ENCODE results near the gene LARGE2.

Gene LARGE2

GRCh38 chr11:45930951-45931570, 8.6 kb downstream of the LARGE2 start:
- no peak for DNase-seq

GRCh38 chr11:45931739-45932138, 9.3 kb downstream of the LARGE2 start:
- DNase-seq = no peak

GRCh38 chr11:45932217-45932616, 9.8 kb downstream of the LARGE2 start:
- no peak for DNase-seq

- no peak for DNase-seq
Observed at GRCh38 chr11:45933131-45933831, 10.8 kb downstream of the LARGE2 start.

GRCh38 chr11:45933846-45934579, 11.6 kb downstream of the LARGE2 start:
- no peak for DNase-seq

DNA sequence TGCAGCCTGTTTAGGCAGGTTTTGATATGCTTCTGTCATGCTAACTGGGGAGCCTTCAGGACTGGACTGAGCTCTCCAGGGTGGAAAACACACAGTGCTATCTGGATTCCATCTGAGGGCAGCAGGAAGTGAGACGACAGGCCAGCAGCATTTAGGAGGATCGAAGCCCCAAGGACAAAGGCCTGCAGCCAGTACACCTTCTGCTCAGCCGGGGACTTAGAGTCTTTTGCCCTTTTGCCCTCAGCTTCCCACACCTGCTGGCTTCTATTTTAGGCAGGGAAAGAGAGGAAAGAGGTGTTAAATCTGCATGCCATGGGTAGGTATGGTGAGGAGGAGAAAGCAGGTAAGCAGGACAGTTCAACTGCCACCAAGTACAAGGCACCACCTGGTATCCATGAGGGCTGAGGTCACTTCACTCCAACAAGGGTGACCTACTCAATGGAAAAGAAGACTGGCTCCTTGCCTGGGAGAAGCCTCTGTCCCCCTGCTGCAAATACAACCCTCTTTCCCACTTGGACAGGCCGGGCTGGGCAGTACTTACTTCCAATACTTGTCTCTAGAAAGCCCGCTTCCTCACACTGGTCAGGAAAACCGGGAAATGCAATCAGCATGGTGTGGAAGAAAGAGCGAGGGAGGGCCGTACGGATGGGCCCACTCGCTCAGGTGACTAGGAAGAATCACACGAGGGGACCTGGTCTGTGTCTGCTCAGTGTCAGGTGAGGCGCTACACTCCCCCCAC, 12.3 kb downstream of the LARGE2 start:
- DNase-seq = no peak

GRCh38 chr11:45935349-45936064, 13.1 kb downstream of the LARGE2 start:
- DNase-seq = no peak

- no peak for DNase-seq
Observed at GRCh38 chr11:45936511-45937054, 14.1 kb downstream of the LARGE2 start.

DNA sequence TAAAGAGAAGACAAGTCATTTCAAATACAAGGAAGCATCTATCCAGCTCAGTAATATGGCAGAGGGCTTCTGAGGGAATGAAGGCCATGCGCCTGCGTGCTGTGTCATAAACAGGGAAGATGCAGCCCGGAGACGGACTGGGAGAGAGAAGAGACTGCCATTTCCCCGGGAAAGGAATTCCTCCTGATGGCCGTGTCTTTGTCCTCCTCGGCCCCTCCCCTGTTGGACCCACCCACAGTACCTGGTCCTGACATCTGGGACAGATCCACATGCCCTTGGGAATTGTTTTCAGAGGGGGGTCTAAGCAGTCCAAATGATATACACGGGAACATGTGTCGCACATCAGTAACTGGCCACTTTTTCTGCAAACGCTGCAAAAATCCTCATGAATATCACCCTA, 15.5 kb downstream of the LARGE2 start:
- no peak for DNase-seq

DNA sequence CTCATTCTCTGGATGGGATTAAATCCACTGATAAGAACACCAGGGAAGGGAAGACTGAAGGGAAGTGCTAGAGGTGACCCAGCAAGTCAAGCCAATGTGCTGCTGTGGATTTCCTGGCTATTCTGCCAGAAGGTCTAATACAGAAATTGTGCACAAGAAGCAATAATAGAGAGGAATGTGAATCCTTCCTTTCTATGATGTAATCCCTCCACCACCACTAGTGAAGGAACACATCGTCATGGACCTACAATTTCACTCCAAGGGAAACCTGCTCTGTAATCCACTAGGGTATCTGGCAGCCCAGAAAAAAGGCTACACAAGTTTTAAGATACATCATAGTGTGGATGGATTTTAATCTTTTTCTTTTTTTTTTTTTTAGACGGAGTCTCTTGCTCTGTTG, 17.4 kb downstream of the LARGE2 start:
- no peak for DNase-seq

- DNase-seq = no peak
Observed at GRCh38 chr11:45941285-45941684, 18.8 kb downstream of the LARGE2 start.

- no peak for DNase-seq
Observed at GRCh38 chr11:45942381-45942780, 19.9 kb downstream of the LARGE2 start.

- no peak for DNase-seq
Observed at GRCh38 chr11:45945397-45945999, 23.0 kb downstream of the LARGE2 start.

- no peak for DNase-seq
Observed at GRCh38 chr11:45947885-45948284, 25.4 kb downstream of the LARGE2 start.

GRCh38 chr11:45948356-45948755, 25.9 kb downstream of the LARGE2 start:
- DNase-seq = no peak

DNA sequence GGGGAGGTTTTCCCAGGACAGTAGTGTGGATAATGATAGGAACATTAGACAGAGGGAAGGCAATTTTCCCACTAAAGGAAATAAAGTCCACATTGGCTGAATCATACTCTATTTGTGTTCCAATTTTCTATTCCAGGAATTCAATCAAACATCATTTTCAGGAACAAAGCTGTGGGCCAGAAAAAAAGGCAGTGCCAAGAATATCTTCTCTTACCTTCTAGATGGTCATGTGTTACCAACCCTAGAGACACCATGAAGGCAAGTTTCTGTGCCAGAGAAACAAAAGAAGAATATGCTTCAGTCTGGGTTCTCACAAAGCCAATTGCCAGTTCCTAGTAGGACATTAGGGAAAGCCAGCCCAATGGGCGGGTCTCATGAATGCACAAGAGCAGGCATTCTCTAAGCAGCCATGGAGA, 27.5 kb downstream of the LARGE2 start:
- no peak for DNase-seq

DNA sequence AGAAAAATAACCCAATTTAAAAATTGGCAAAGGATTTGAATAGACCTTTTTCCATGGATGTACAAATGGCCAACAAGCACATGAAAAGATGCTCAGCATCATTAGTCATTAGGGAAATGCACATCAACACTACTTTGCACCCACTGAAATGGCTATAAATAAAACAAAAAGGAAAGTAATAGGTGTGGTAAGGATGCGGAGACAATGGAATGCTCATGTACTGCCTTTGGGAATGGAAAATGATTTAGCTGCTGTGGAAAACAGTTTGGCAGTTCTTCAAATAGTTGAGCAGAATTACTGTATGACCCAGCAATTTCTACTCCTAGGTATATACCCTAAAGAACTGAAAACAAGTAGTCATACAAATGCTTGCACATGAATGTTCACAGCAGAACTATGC, 37.4 kb downstream of the LARGE2 start:
- no peak for DNase-seq

GRCh38 chr11:45960387-45961095, 38.1 kb downstream of the LARGE2 start:
- DNase-seq = no peak

DNA sequence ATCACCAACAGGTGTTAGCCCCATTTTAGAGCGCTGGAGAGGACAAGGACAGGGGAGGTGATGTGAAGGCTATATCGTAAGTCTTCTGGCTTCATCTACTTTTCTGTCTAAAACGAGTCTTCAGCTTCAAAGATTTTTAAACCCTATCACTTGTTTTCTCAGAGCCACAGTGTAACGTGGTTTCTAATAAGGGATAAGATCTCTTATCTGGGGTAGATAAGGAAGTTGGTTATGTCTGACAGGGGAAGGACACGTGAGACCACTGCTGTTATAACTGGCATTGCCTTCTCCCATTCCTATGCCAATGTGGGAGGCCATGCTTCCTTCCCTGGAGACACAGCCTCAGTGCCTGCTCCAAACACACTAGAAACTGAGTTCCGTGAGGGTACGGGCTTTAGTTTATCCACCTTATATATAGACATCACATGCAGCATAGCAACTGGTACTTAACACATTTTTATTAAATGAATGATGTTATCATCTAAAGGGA, 39.3 kb downstream of the LARGE2 start:
- DNase-seq = no peak

DNA sequence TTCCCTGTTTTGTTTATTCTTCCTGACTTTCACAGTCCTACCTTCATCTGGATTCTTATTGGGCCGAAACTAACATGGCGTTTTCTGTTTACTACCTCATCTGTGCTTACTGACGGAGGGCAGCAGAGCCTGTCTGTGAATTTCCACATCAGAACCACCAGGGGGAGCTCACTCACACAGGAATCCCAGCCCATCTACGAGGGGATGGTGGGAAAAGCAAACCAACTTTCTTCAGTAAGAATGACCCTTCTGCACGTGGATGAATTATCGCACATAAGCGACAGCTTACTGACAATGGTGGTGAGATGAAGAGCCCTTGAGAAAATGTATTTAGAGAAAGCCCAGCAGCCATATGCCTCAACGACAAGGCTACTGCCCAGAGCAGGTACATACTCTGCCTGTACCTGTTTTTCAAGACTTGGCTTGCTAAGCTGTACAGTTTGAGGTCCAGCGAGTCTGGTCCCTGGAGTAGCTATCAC, 42.5 kb downstream of the LARGE2 start:
- peak; percentile 78 for DNase-seq

DNA sequence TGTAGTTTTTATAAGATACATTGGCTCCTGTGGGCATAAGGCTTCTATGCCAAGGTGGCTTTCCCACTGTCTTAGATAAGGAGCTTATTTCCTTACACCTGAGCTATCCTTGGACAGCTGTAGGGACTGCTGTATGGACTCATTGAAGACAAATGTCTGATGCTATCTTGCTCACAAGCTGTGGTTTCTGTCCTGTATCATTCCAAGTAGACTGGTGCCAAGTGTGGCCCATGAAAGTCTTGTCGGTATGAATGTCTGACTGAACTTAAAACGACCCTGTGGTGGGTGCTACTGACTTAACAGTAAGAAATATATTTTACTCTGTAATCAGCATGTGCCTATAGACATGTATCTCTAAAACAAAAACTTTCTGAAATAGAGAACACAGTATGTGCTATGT, 45.0 kb downstream of the LARGE2 start:
- DNase-seq = no peak
